Right cardiac atrium (tissue), 5 donors: Measurements from ENCODE around the gene GNAQ. TPM values are rescaled to one million over a fixed set of nuclear protein-coding genes. Genes with fewer than 3 reads are reported as not detected.
A peak's percentile ranks its signal among the peaks of the same experiment; 100 is the strongest.

Source experiments
- ATAC-seq, 2 donors: fragments of 200-7000 bp; cut with Tn5 transposase; one replicate each; pipeline versions ENCODE4 v1.8.0 to v1.9.1; 2020; ENCODE audit warnings: moderate library complexity in 2 of 2, mild to moderate bottlenecking in 1 of 2
- DNase-seq, 3 donors: peaks; one replicate each; pipeline ENCODE4 v3.0.0-alpha.2; 2020
- H3K27ac ChIP-seq: one replicate; pipeline ENCODE4 v1.5.1; 2013; ENCODE audit warnings: mild to moderate bottlenecking, low read length, control low read depth, moderate library complexity
- H3K27me3 ChIP-seq: one replicate; pipeline ENCODE4 v1.6.1; 2013; ENCODE audit not compliant: control insufficient read depth, insufficient read depth
- H3K4me1 ChIP-seq: one replicate; pipeline ENCODE4 v1.6.1; 2013; ENCODE audit warnings: low read length; ENCODE audit not compliant: control insufficient read depth, insufficient read depth
- H3K4me3 ChIP-seq: one replicate; pipeline ENCODE4 v1.5.1; 2013; ENCODE audit warnings: low read length, control low read depth
- H3K9me3 ChIP-seq: one replicate; pipeline ENCODE4 v1.6.1; 2013; ENCODE audit warnings: low read length; ENCODE audit not compliant: control insufficient read depth
- WGBS: extraction: QIAGEN DNeasy Blood & Tissue Kit; methylation state at CpG from one replicate; pipeline ENCODE4 v1.1.7; 2013; 5-methylcytosine and 5-hydroxymethylcytosine counted together
- intact Hi-C, 4 donors: fragments of 100-400 bp; cut with DNase I; formaldehyde crosslinking; loops; one replicate each; pipeline versions ENCODE4 v1.11.0 to v1.14.0; 2022 to 2023
- polyA plus RNA-seq: library from polyadenylated mRNA; stranded (reverse); fragments of 200-250 nt; gene quantifications from one replicate; pipeline ENCODE4 v1.2.3, GENCODE V29; 2013
- total RNA-seq, 4 donors: library from RNA; stranded (reverse); fragmentation: NEBNext Ultra II Directional; extraction: Animal tissue kit (Norgen Biotek cat#: 25700); gene quantifications; one replicate each; pipeline ENCODE4 v1.2.1, GENCODE V29; 2021
- donor health status: healthy with polysubstance abuse.
- donor health status: DM: no; HTN: yes; CAD: no.
- donor health status: DM: no; HTN: no; CAD: no.
- donor health status: DM: no; HTN: yes; CAD: no; lungs with severe emphysema.
- donor health status: DM: yes; HTN: yes; CAD: no.

Gene GNAQ
- total and polyA plus RNA-seq, 5 donors, result 6.0 to 18.1 (median 16.4) TPM

DNA sequence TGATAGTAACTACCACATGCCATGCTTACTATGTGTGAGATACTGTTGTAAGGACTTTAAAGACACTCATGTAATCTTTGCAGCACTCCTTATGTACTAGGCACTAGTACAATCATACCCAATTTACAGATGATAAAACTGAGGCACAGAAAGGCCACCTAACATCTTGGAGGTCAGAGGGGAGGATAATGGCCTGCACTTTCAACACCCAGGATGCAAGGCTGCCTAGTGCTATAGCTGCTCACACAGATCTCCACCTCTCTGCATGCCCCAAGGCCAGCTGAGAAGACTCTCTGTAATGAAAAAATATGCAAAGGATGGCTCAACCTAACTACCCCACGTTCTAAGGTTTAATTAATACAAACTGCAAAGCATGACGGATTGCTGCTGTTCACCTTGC, 57.2 kb downstream of the GNAQ start:
- no peaks in the 10 kb centered on the region for H3K27me3 ChIP-seq
- peaks cover 2% of the 10 kb centered on the region for H3K4me1 ChIP-seq
- intact Hi-C loops, result loop anchor here in 1 of 4 donors (10.0 kb wide), 1 partner anchor 50 kb away; no protein-coding TSS in a partner anchor
- 75% methylated on average over 2 of the region's 2 CpGs for WGBS
- H3K9me3 ChIP-seq, result no peaks in the 10 kb centered on the region
- ATAC-seq (no peak), DNase-seq (no peak)
- H3K27ac ChIP-seq, result no peak overlapping the region
- no peak overlapping the region for H3K4me3 ChIP-seq

DNA sequence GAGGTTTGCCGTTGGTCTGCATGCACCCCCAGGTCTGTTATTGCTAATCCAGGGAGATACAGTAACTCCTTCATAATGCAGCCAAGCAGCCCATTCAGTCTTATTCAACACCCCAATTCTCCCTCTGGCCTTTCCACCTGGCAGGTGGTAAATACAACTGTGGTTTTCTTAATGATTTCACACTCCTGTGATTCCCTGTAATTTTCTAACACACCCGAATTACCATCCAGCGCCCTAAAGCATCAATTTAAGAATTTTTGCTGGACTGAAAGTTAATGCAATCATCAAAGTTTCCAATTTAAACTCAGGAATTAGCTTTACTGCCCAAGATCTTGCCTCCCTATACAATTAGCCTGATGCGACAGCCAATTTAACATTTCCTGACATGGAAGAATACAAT, 62.5 kb downstream of the GNAQ start:
- Histone ChIP-seq H3K27ac (no peak overlapping the region), H3K9me3 (no peaks in the 10 kb centered on the region), H3K27me3 (no peaks in the 10 kb centered on the region), H3K4me3 (no peak overlapping the region), H3K4me1 (peaks cover 4% of the 10 kb centered on the region)
- no peak for ATAC-seq
- intact Hi-C loops, result no loop called here
- WGBS, result 81% methylated on average over 4 of the region's 4 CpGs
- no peak for DNase-seq

- no peak for ATAC-seq
- H3K4me3 ChIP-seq, result no peak overlapping the region
- 47% methylated on average over 3 of the region's 3 CpGs for WGBS
- DNase-seq, result no peak
- intact Hi-C loops, result no loop called here
- H3K4me1 ChIP-seq, result peaks cover 4% of the 10 kb centered on the region
- H3K27ac ChIP-seq, result no peak overlapping the region
- H3K27me3 ChIP-seq, result no peaks in the 10 kb centered on the region
- H3K9me3 ChIP-seq, result no peaks in the 10 kb centered on the region
Measured at GRCh38 chr9:77968506-77968905, 63.1 kb downstream of the GNAQ start.

GRCh38 chr9:77966718-77967117, 64.9 kb downstream of the GNAQ start:
- Histone ChIP-seq H3K27ac (no peak overlapping the region), H3K9me3 (no peaks in the 10 kb centered on the region), H3K27me3 (no peaks in the 10 kb centered on the region), H3K4me3 (no peak overlapping the region), H3K4me1 (peaks cover 4% of the 10 kb centered on the region)
- intact Hi-C loops, result no loop called here
- DNase-seq (no peak), ATAC-seq (no peak)
- 92% methylated on average over 8 of the region's 8 CpGs for WGBS

DNA sequence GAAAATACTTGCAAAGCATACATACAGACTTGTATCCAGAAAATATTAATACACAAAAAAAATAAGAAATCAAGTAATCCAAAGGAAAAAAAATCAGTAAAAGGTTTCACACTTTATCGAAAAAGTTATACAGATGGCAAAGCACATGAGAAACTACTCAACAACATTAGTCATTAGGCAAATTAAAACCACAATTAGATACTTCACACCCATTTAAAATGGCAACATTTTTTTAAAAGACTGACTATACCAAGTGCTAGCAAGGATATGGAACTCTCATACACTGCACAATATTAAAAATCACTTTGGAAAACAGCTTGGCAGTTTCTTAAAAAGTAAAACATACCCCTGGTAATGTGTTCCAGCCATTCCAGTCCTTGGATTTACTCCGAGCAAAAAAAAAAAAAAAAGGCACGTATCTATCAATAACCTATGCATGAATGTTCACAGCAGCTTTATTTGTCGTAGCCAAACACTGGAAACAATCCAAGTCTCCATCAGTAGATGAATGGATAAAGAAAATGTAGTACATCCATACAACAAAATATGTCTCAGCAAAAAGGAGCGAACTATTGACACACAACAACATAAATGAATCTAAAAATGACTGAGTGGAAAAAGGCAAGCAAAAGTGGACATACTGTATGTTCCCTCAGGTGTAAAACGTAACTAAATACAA, 66.0 kb downstream of the GNAQ start:
- H3K27me3 ChIP-seq, result no peaks in the 10 kb centered on the region
- no peak overlapping the region for H3K4me3 ChIP-seq
- DNase-seq (no peak), ATAC-seq (no peak)
- H3K27ac ChIP-seq, result no peak overlapping the region
- WGBS, result 78% methylated on average over 6 of the region's 6 CpGs
- no peaks in the 10 kb centered on the region for H3K9me3 ChIP-seq
- H3K4me1 ChIP-seq, result peaks cover 6% of the 10 kb centered on the region
- intact Hi-C loops, result no loop called here

GRCh38 chr9:77964258-77964657, 67.4 kb downstream of the GNAQ start:
- WGBS, result 77% methylated on average over 3 of the region's 3 CpGs
- Histone ChIP-seq H3K9me3 (no peaks in the 10 kb centered on the region), H3K4me3 (no peak overlapping the region), H3K4me1 (peaks cover 4% of the 10 kb centered on the region), H3K27ac (no peak overlapping the region), H3K27me3 (no peaks in the 10 kb centered on the region)
- no peak for DNase-seq
- intact Hi-C loops, result no loop called here
- ATAC-seq, result no peak

- peaks cover 2% of the 10 kb centered on the region for H3K4me1 ChIP-seq
Measured at GRCh38 chr9:77961541-77961940, 70.1 kb downstream of the GNAQ start.

GRCh38 chr9:77960356-77961153, 71.1 kb downstream of the GNAQ start:
- 82% methylated on average over 5 of the region's 5 CpGs for WGBS
- no peak overlapping the region for H3K4me3 ChIP-seq
- ATAC-seq, result peak; percentile 23 to 36
- DNase-seq, result no peak
- no peaks in the 10 kb centered on the region for H3K27me3 ChIP-seq
- H3K27ac ChIP-seq, result no peak overlapping the region
- no peaks in the 10 kb centered on the region for H3K9me3 ChIP-seq
- H3K4me1 ChIP-seq, result peaks cover 2% of the 10 kb centered on the region
- intact Hi-C loops, result no loop called here

More at GRCh38 chr9:77961541-77961940, 70.1 kb downstream of the GNAQ start:
- 88% methylated on average over 1 of the region's 1 CpG for WGBS
- intact Hi-C loops, result no loop called here
- DNase-seq (no peak), ATAC-seq (no peak)
- no peak overlapping the region for H3K4me3 ChIP-seq
- H3K9me3 ChIP-seq, result no peaks in the 10 kb centered on the region
- no peaks in the 10 kb centered on the region for H3K27me3 ChIP-seq
- peak overlapping the region; percentile 88 for H3K27ac ChIP-seq

- intact Hi-C loops, result no loop called here
- DNase-seq (no peak), ATAC-seq (no peak)
- no peaks in the 10 kb centered on the region for H3K27me3 ChIP-seq
- 95% methylated on average over 1 of the region's 1 CpG for WGBS
- no peak overlapping the region for H3K27ac ChIP-seq
- H3K9me3 ChIP-seq, result no peaks in the 10 kb centered on the region
- H3K4me1 ChIP-seq, result peaks cover 2% of the 10 kb centered on the region
- H3K4me3 ChIP-seq, result no peak overlapping the region
Measured at GRCh38 chr9:77959803-77960202, 71.8 kb downstream of the GNAQ start.

GRCh38 chr9:77957652-77958051, 74.0 kb downstream of the GNAQ start:
- no peak for ATAC-seq
- H3K27ac ChIP-seq, result no peak overlapping the region
- H3K4me3 ChIP-seq, result no peak overlapping the region
- H3K9me3 ChIP-seq, result no peaks in the 10 kb centered on the region
- 85% methylated on average over 5 of the region's 5 CpGs for WGBS
- H3K27me3 ChIP-seq, result no peaks in the 10 kb centered on the region
- no peak for DNase-seq
- peaks cover 4% of the 10 kb centered on the region for H3K4me1 ChIP-seq
- intact Hi-C loops, result no loop called here

DNA sequence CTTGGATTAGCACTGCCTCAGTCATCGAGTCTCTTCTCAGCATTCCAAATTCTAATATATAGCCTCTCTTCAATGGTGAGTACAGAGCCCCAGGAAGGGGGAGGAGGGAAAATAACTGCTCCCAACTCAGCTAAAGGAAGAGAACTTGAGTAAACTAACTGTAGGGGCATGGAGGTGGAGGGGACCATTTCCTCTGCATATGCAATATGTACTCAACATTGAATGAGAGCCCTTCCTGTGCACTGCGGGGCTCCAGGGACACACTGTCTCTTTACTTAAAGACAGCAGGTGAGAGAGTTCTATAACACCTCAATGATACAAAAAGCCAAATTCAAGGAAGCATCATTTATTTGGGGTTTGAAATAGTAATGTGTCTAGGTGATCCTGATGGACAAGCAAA, 75.1 kb downstream of the GNAQ start:
- no peaks in the 10 kb centered on the region for H3K27me3 ChIP-seq
- intact Hi-C loops, result no loop called here
- DNase-seq, result no peak
- no peak overlapping the region for H3K27ac ChIP-seq
- H3K9me3 ChIP-seq, result no peaks in the 10 kb centered on the region
- 70% methylated on average over 2 of the region's 2 CpGs for WGBS
- no peak overlapping the region for H3K4me3 ChIP-seq
- ATAC-seq, result no peak
- peaks cover 4% of the 10 kb centered on the region for H3K4me1 ChIP-seq
